Activated naive CD8-positive, alpha-beta T cell treated with anti-CD3 and anti-CD28 coated beads, Interleukin-2, amount 10 ng/mL, durations not matched to agents 7 days and 5 days (primary cell): ENCODE data around the gene ARMC3. TPM values are rescaled to one million over a fixed set of nuclear protein-coding genes. Genes with fewer than 3 reads are reported as not detected.

ENCODE experiments used
- ATAC-seq: fragments of 150-1000 bp; cut with Tn5 transposase; one replicate; pipeline ENCODE4 v1.10.0; 2021; ENCODE audit warnings: low read depth, moderate library complexity
- POLR2A ChIA-PET: fragments of 350-600 bp; sonication (Branson Sonifier 250); formaldehyde crosslinking; loops from one replicate; lab custom pipeline; 2021; ENCODE audit warnings: antibody characterized with exemption; lab: Charles Lee
- DNase-seq: peaks from one replicate; pipeline ENCODE4 v3.0.0; 2021
- H3K27ac Mint-ChIP-seq: one replicate; pipeline ENCODE4 v1.8.0; 2022; ENCODE audit warnings: mild to moderate bottlenecking, mixed read lengths
- H3K27me3 Mint-ChIP-seq: one replicate; pipeline ENCODE4 v1.8.0; 2022; ENCODE audit warnings: mild to moderate bottlenecking, moderate library complexity, mixed read lengths
- H3K36me3 Mint-ChIP-seq: one replicate; pipeline ENCODE4 v1.8.0; 2021; ENCODE audit warnings: mild to moderate bottlenecking, mixed read lengths
- H3K4me1 Mint-ChIP-seq: one replicate; pipeline ENCODE4 v1.8.0; 2021; ENCODE audit warnings: mixed read lengths
- H3K4me3 Mint-ChIP-seq: one replicate; pipeline ENCODE4 v1.8.0; 2022; ENCODE audit warnings: mild to moderate bottlenecking, moderate library complexity, mixed read lengths
- H3K9me3 Mint-ChIP-seq: one replicate; pipeline ENCODE4 v1.8.0; 2021; ENCODE audit warnings: mixed read lengths
- total RNA-seq, 2 experiments: library from RNA; stranded (reverse); gene quantifications; one replicate each; pipeline ENCODE4 v1.2.3, GENCODE V29; 2021

ARMC3 gene
- total RNA-seq, 2 experiments from 2014 or later, result not detected

DNA sequence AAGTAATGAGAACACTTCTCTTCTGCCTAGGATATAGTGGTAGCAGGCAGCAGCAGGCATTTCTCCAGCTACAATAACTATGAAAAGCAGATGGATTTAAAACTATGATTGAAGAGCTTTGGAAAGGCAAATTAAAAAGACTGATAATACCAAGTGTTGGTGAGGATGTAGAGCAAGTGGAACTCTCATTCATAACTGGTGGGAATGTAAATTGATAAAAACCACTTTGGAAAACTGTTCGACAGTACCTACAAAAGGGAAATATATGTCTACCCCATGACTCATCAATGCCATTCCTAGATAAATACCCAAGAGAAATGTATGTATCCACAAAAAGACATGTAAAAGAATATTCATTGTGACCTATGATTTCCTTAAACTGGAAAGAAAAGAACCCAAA, 14.6 kb downstream of the ARMC3 start:
- DNase-seq (no peak), ATAC-seq (no peak)
- POLR2A ChIA-PET, result no interaction called here
- no peak overlapping the region for H3K4me3 Mint-ChIP-seq
- no peaks in the 10 kb centered on the region for H3K27me3 Mint-ChIP-seq
- peaks cover 5% of the 10 kb centered on the region for H3K4me1 Mint-ChIP-seq
- H3K27ac Mint-ChIP-seq, result no peak overlapping the region
- peaks cover 7% of the 10 kb centered on the region for H3K9me3 Mint-ChIP-seq
- H3K36me3 Mint-ChIP-seq, result peaks cover 1% of the 10 kb centered on the region

DNA sequence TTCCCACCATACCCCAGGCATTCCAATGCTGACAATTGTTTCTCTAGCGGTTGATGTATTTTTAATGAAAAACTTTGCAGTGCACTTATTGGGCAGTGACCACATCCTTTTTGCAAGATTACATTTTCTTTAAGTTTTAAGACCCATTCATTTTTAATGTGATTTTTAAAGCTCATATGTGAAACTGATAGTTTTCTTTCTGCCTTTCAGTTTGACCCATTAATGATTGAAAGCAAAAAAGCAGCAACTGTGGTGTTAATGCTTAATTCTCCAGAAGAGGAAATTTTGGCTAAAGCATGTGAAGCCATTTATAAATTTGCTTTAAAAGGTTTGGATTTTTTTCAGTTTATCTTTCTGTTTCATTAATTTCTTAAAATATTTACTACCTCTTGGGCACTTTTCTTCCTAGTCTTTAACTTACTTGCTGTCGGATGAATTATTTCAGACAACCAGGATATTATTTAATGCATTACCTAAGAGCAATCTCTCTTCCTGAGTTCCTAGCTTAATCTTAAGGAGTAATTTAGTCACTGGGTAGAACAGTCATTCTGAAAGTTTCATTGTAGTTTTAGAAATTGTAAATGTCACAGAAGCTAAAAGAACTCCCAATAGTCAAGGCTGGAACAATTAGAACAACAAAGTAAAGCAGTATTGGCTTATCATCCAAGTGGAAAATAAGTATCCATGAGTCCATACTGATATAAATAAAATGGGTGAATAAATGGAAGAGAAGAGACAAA, 18.3 kb downstream of the ARMC3 start:
- DNase-seq (no peak), ATAC-seq (no peak)
- Mint-ChIP-seq H3K4me3 (no peak overlapping the region), H3K9me3 (peaks cover 7% of the 10 kb centered on the region), H3K4me1 (peaks cover 5% of the 10 kb centered on the region), H3K27ac (no peak overlapping the region), H3K27me3 (no peaks in the 10 kb centered on the region), H3K36me3 (peaks cover 3% of the 10 kb centered on the region)
- POLR2A ChIA-PET, result no interaction called here

DNA sequence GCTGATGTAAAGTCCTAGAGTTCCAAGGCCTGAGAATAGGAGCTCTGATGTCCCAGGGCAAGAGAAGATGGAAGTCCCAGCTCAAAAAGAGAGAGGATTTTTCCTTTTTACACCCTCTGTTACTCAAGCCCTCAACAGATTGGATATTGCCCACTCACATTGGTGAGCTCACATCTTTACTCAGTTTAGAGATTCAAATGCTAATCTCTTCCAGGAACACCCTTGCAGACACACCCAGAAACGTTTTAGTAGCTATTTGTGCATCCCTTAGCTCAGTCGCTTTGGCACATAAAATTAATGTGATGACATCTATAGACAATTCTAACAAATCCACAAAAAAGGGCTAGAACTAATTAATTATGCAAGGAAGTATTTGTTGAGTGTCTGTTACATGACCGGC, 27.1 kb downstream of the ARMC3 start:
- no peaks in the 10 kb centered on the region for H3K4me1 Mint-ChIP-seq
- POLR2A ChIA-PET, result no interaction called here
- peaks cover 1% of the 10 kb centered on the region for H3K9me3 Mint-ChIP-seq
- H3K4me3 Mint-ChIP-seq, result no peak overlapping the region
- peaks cover 2% of the 10 kb centered on the region for H3K36me3 Mint-ChIP-seq
- DNase-seq, result no peak
- no peak overlapping the region for H3K27ac Mint-ChIP-seq
- no peak for ATAC-seq
- no peaks in the 10 kb centered on the region for H3K27me3 Mint-ChIP-seq

DNA sequence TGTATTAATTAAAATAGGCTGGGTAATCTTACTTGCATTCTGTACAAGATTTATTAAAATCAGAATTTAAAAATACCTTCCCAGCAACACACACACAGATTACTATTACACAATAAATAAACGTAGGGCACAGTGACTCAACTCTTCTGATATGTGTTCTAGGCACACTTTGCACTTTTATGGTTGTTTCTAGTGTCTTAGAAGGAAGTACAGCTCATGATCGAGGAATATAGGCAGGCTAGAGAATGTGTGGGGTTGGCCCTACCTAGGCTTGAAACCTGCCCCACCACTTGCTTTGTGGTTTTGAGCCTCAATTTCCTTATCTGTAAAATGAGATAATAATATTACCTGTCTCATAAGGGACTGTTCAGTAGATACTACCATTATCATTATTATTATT, 30.5 kb downstream of the ARMC3 start:
- Mint-ChIP-seq H3K9me3 (no peaks in the 10 kb centered on the region), H3K4me3 (no peak overlapping the region), H3K27ac (no peak overlapping the region), H3K36me3 (no peaks in the 10 kb centered on the region), H3K27me3 (no peaks in the 10 kb centered on the region), H3K4me1 (no peaks in the 10 kb centered on the region)
- ATAC-seq (no peak), DNase-seq (no peak)
- POLR2A ChIA-PET, result no interaction called here

DNA sequence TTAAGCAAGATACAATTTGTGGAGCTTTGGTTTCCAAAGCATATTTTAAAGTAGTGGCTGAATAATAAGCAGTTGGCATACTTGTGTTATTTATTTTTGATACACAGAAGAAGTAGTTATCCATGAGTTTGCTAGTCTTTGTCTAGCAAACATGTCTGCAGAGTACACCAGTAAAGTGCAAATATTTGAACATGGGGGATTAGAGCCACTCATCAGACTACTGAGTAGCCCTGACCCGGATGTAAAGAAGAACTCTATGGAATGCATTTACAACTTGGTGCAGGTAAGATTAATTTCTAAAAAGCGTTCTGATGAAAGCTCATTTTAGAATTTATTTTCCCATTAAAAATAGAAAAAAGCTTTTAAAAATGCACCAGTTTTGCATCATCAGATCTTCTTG, 31.4 kb downstream of the ARMC3 start:
- H3K27me3 Mint-ChIP-seq, result no peaks in the 10 kb centered on the region
- no peaks in the 10 kb centered on the region for H3K9me3 Mint-ChIP-seq
- DNase-seq (no peak), ATAC-seq (no peak)
- no peak overlapping the region for H3K4me3 Mint-ChIP-seq
- no peak overlapping the region for H3K27ac Mint-ChIP-seq
- no peaks in the 10 kb centered on the region for H3K4me1 Mint-ChIP-seq
- H3K36me3 Mint-ChIP-seq, result no peaks in the 10 kb centered on the region
- POLR2A ChIA-PET, result no interaction called here

DNA sequence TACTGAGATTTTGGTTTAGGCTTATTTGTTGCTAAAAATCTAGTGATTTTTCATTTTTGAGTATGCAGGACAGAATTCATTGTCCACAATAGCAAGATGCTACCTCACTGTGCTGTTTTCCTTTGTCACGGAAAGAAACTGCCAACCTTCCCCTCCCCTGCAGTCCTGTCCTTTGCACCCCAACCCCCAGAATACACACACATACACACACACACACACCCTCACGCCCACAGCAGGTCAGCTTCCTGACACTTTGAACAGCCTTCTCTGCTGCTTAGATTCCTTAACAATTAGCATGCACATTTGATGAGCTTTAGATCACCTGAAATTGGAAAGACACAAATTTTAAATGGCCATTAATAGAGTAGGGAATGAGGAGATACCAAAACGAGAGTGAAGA, 32.1 kb downstream of the ARMC3 start:
- DNase-seq, result no peak
- H3K27ac Mint-ChIP-seq, result no peak overlapping the region
- H3K36me3 Mint-ChIP-seq, result no peaks in the 10 kb centered on the region
- no peaks in the 10 kb centered on the region for H3K4me1 Mint-ChIP-seq
- H3K4me3 Mint-ChIP-seq, result no peak overlapping the region
- POLR2A ChIA-PET, result no interaction called here
- H3K27me3 Mint-ChIP-seq, result no peaks in the 10 kb centered on the region
- H3K9me3 Mint-ChIP-seq, result no peaks in the 10 kb centered on the region
- ATAC-seq, result no peak

DNA sequence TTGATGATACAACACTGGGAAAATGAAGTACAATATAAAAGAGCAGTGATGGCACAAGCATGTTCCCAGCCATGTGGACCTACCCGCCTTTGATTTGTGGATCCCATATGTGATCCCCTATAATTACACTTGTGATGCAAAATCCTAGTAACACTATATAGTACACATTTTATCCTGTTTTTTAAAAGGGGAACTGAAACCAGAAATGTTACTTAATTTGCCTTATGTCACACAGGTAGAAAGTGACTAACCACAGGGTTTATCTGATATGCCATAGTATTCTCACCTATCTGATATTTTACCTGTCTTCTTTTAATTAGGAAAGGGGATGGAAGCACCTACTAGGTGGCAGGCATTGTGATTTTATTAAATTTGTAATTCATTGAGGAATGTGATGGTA, 35.0 kb downstream of the ARMC3 start:
- no peaks in the 10 kb centered on the region for H3K4me1 Mint-ChIP-seq
- H3K27me3 Mint-ChIP-seq, result peaks cover 2% of the 10 kb centered on the region
- ATAC-seq (no peak), DNase-seq (no peak)
- POLR2A ChIA-PET, result no interaction called here
- no peaks in the 10 kb centered on the region for H3K36me3 Mint-ChIP-seq
- no peak overlapping the region for H3K27ac Mint-ChIP-seq
- H3K4me3 Mint-ChIP-seq, result no peak overlapping the region
- H3K9me3 Mint-ChIP-seq, result no peaks in the 10 kb centered on the region

DNA sequence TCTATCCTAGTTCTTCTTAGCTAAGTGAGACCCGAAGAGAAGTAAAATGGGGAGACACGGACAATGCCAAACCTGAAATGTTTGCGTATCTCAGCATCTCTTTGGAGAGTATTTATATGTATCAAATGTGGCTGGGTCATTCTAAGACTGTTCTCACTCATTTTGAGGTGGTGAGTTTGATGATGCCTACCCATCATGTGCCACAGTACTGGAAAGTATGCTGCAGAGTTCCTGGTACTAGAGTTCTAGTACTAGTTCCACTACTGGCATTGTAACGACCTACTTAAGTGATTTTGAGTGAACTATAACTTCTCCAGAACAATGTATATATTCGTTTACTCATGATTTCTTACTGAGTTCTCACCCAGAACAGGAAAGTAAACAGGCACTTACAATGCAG, 41.9 kb downstream of the ARMC3 start:
- no peak for ATAC-seq
- POLR2A ChIA-PET, result no interaction called here

DNA sequence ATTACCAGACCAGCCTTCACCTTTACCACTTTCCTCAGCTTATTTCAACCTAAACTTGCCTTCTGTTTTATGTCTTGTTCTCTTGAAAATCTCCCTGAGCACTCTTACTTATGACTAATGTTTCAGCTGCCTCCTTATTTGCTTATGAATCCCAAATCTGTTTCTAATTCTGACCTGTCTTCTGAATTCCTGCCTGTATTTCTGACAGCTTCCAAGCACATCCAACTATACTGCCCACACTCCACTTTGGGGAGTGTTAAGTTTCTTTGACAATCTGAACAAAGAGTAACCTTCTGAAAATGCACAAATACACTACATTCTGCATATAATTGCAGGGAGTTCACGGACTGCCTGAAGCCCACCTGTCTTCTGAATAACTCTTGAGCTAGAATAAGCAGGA, 48.7 kb downstream of the ARMC3 start:
- Mint-ChIP-seq H3K4me3 (no peak overlapping the region), H3K36me3 (peaks cover 1% of the 10 kb centered on the region), H3K27ac (no peak overlapping the region), H3K27me3 (peaks cover 13% of the 10 kb centered on the region), H3K9me3 (no peaks in the 10 kb centered on the region), H3K4me1 (no peaks in the 10 kb centered on the region)
- ATAC-seq (no peak), DNase-seq (no peak)
- POLR2A ChIA-PET, result no interaction called here

More for the DNA sequence above, 41.9 kb downstream of the ARMC3 start:
- Mint-ChIP-seq H3K36me3 (no peaks in the 10 kb centered on the region), H3K27ac (no peak overlapping the region), H3K9me3 (no peaks in the 10 kb centered on the region), H3K4me1 (no peaks in the 10 kb centered on the region), H3K4me3 (no peak overlapping the region), H3K27me3 (peaks cover 4% of the 10 kb centered on the region)
- DNase-seq, result no peak

DNA sequence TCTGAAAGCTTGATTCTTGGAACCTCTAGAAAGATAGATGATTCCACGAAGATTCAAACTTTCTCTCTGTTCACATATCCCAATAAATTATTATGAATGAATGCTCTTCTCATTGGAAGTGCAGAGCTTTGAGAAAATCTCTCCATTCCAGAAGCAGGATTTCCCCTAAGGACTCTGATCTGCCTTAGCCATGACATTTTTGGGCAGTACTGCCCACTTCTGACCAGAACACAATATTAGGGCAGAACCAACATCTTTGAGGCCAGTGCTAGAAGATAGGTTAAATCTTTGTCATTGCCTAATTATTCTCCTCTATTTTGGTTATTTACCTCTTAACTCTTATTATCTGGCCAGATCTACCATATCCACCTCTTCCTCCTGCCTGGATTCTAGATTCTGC, 49.9 kb downstream of the ARMC3 start:
- POLR2A ChIA-PET, result no interaction called here
- ATAC-seq (no peak), DNase-seq (no peak)
- H3K4me3 Mint-ChIP-seq, result no peak overlapping the region
- no peaks in the 10 kb centered on the region for H3K9me3 Mint-ChIP-seq
- H3K27ac Mint-ChIP-seq, result no peak overlapping the region
- H3K4me1 Mint-ChIP-seq, result no peaks in the 10 kb centered on the region
- H3K27me3 Mint-ChIP-seq, result peaks cover 19% of the 10 kb centered on the region
- peaks cover 1% of the 10 kb centered on the region for H3K36me3 Mint-ChIP-seq

DNA sequence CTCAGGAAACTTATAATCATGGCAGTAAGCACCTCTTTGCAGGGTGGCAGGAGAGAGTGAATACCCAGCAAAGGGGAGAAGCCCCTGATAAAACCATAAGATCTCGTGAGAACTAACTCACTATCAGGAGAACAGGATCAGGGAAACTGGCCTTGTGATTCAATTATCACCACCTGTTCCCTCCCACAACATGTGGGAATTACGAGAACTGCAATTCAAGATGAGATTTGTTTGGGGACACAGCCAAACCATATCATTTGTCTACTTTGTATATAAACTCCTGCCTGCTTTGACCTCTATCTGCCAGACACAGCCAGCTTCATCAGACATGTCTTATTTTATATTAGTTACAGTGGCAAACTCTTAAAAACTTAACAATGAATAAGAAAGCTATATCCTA, 50.4 kb downstream of the ARMC3 start:
- H3K4me1 Mint-ChIP-seq, result no peaks in the 10 kb centered on the region
- H3K36me3 Mint-ChIP-seq, result peaks cover 1% of the 10 kb centered on the region
- POLR2A ChIA-PET, result no interaction called here
- no peak overlapping the region for H3K4me3 Mint-ChIP-seq
- H3K9me3 Mint-ChIP-seq, result no peaks in the 10 kb centered on the region
- H3K27ac Mint-ChIP-seq, result no peak overlapping the region
- no peak for ATAC-seq
- no peak for DNase-seq
- H3K27me3 Mint-ChIP-seq, result peaks cover 20% of the 10 kb centered on the region

DNA sequence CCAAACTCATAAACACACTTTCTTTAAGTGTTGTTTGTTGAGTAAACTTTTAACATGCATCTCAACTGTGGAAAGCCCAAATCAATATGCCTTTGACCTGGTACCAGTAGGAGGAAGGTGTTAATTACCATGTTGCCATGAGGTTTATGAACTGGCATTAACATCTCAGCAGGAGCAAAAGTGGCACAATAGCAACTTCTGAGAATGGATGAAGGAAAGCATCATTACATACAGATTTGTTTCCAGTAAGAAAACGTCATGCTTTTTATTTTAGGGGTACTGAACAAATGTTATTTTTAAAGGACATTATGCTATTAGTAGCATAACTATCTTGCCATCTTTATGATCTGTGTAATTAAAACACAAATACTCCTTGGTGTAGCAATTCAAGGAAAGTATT, 51.1 kb downstream of the ARMC3 start:
- POLR2A ChIA-PET, result no interaction called here

DNA sequence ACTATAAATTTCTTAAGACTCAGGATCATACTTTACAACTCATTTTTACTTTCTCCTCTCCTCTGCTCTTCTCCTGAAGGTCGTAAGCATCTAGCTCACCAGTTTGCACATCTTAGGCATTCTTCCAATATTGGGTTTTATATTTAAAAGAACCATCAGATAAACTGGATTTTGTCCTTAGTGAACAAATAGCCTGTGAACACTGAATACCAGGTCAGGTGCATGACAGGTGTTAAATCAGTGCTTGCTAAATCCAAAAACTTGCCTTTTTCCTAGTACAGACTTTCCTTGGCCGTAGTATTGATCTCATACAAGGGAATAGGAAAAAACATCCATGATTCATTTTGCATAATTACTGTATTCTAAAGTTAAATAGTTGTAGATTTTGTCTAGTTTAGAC, 53.0 kb downstream of the ARMC3 start:
- Mint-ChIP-seq H3K4me1 (peaks cover 2% of the 10 kb centered on the region), H3K27ac (no peak overlapping the region), H3K9me3 (no peaks in the 10 kb centered on the region), H3K4me3 (no peak overlapping the region), H3K27me3 (peaks cover 21% of the 10 kb centered on the region), H3K36me3 (peaks cover 1% of the 10 kb centered on the region)
- no peak for DNase-seq
- POLR2A ChIA-PET, result no interaction called here
- ATAC-seq, result no peak

More for the DNA sequence above, 51.1 kb downstream of the ARMC3 start:
- Mint-ChIP-seq H3K27me3 (peaks cover 20% of the 10 kb centered on the region), H3K4me3 (no peak overlapping the region), H3K4me1 (peaks cover 2% of the 10 kb centered on the region), H3K9me3 (no peaks in the 10 kb centered on the region), H3K27ac (no peak overlapping the region), H3K36me3 (peaks cover 1% of the 10 kb centered on the region)
- no peak for DNase-seq
- ATAC-seq, result no peak

DNA sequence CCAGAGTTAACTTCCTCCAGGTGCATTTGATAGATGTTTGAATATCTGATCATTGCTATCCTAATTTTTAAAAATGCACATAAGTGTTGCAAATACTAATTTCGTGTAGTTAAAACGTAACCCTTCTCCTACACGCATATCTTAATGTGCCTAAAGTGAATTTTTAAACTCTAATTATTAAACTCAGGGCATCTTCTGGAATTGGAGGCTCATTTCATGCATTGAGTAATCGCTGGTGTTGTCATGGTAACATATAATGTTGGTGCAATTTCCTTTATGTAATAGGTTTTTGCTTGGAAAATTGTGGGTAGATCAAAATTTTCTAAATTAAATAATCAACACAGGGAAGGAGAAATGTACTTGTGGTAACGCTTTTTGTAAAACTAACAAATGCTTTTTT, 56.2 kb downstream of the ARMC3 start:
- Mint-ChIP-seq H3K27ac (no peak overlapping the region), H3K9me3 (no peaks in the 10 kb centered on the region), H3K36me3 (no peaks in the 10 kb centered on the region), H3K4me1 (peaks cover 4% of the 10 kb centered on the region), H3K27me3 (peaks cover 15% of the 10 kb centered on the region), H3K4me3 (no peak overlapping the region)
- ATAC-seq (no peak), DNase-seq (no peak)
- POLR2A ChIA-PET, result no interaction called here
